ENCODE results near the gene DENND1B. TPM values are rescaled to one million over a fixed set of nuclear protein-coding genes. Genes with fewer than 3 reads are reported as not detected.
A peak's percentile ranks its signal among the peaks of the same experiment; 100 is the strongest.
"Not testable (repeated sequence)": the region's sequence is repeated elsewhere in the genome, so short reads cannot be mapped to it uniquely, and the experiment has no call there.

The DENND1B gene
- total and polyA plus RNA-seq, 2 experiments from 2014 or later = 3.7 to 18.6 TPM

DNA sequence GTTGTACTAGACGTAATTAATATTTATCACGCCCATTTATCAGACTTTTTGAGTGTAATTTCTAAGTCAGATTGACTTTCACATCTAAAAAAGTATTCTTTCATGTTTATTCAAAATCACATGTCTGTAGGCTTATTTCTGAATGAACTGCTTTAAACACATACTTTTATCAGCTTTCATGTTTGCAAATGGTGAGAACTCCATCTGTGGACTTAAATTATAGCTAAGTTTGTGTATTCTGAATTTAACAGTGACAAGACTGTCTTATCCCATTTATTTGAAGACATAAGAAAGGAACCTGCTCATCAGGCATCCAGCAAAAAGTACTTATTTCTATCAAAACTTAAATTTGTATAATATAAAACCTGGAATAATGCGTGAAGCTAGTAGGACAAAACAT is 69.3 kb downstream of the DENND1B start:
- Histone ChIP-seq H3K79me2 (peaks cover 2% of the 10 kb centered on the region), H3K4me3 (no peak overlapping the region), H3K36me3 (replicated peaks; ENCODE audit: insufficient read depth, low read depth) (no peaks in the 10 kb centered on the region), H2AFZ (no peak overlapping the region), H3K4me2 (no peak overlapping the region), H4K20me1 (ENCODE audit: insufficient read depth, poor library complexity, severe bottlenecking) (no peaks in the 10 kb centered on the region), H3K27ac (no peak overlapping the region), H3K9me3 (ENCODE audit: low read depth) (no peaks in the 10 kb centered on the region), H3K4me1 (ENCODE audit: insufficient read depth) (no peaks in the 10 kb centered on the region), H3K27me3 (no peaks in the 10 kb centered on the region), H3K9me2 (replicated peaks; ENCODE audit: insufficient read depth) (no peaks in the 10 kb centered on the region)
- no peak for DNase-seq (ENCODE audit: low spot score)
- no peak for TF ChIP-seq EZH2phosphoT487 (IDR thresholded peaks at IDR 0.05; ENCODE audit: low read depth, severe bottlenecking, unreplicated experiment)
- 99% methylated on average over 3 of the region's 3 CpGs for WGBS (ENCODE audit: low lambda C conversion rate, missing lambda C conversion rate)

GRCh38 chr1:197700688-197701087 is 74.6 kb downstream of the DENND1B start:
- WGBS (ENCODE audit: low lambda C conversion rate, missing lambda C conversion rate) = 87% methylated on average over 4 of the region's 4 CpGs
- DNase-seq (ENCODE audit: low spot score); H3K9me2 ChIP-seq (replicated peaks; ENCODE audit: insufficient read depth); H3K36me3 ChIP-seq (replicated peaks; ENCODE audit: insufficient read depth, low read depth); H2AFZ ChIP-seq; H3K4me1 ChIP-seq (ENCODE audit: insufficient read depth); H3K79me2 ChIP-seq; H3K4me2 ChIP-seq; H3K9me3 ChIP-seq (ENCODE audit: low read depth); H3K4me3 ChIP-seq; H4K20me1 ChIP-seq (ENCODE audit: insufficient read depth, poor library complexity, severe bottlenecking); H3K27ac ChIP-seq; H3K27me3 ChIP-seq: not testable (repeated sequence)

- no peaks in the 10 kb centered on the region for H4K20me1 ChIP-seq (ENCODE audit: insufficient read depth, poor library complexity, severe bottlenecking)
- no peak overlapping the region for H2AFZ ChIP-seq
- WGBS (ENCODE audit: low lambda C conversion rate, missing lambda C conversion rate) = 90% methylated on average over 2 of the region's 2 CpGs
- H3K36me3 ChIP-seq (replicated peaks; ENCODE audit: insufficient read depth, low read depth) = no peaks in the 10 kb centered on the region
- no peaks in the 10 kb centered on the region for H3K9me3 ChIP-seq (ENCODE audit: low read depth)
- TF ChIP-seq, protein P1, sequence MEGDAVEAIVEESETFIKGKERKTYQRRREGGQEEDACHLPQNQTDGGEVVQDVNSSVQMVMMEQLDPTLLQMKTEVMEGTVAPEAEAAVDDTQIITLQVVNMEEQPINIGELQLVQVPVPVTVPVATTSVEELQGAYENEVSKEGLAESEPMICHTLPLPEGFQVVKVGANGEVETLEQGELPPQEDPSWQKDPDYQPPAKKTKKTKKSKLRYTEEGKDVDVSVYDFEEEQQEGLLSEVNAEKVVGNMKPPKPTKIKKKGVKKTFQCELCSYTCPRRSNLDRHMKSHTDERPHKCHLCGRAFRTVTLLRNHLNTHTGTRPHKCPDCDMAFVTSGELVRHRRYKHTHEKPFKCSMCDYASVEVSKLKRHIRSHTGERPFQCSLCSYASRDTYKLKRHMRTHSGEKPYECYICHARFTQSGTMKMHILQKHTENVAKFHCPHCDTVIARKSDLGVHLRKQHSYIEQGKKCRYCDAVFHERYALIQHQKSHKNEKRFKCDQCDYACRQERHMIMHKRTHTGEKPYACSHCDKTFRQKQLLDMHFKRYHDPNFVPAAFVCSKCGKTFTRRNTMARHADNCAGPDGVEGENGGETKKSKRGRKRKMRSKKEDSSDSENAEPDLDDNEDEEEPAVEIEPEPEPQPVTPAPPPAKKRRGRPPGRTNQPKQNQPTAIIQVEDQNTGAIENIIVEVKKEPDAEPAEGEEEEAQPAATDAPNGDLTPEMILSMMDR (IDR thresholded peaks at IDR 0.05; ENCODE audit: poor library complexity) = no peak
- TF ChIP-seq EZH2 (IDR thresholded peaks at IDR 0.05; ENCODE audit: borderline replicate concordance) (no peak), EZH2phosphoT487 (IDR thresholded peaks at IDR 0.05; ENCODE audit: low read depth, severe bottlenecking, unreplicated experiment) (no peak)
- no peaks in the 10 kb centered on the region for H3K27me3 ChIP-seq
- peaks cover 3% of the 10 kb centered on the region for H3K79me2 ChIP-seq
- H3K4me1 ChIP-seq (ENCODE audit: insufficient read depth) = no peaks in the 10 kb centered on the region
- no peak overlapping the region for H3K4me3 ChIP-seq
- DNase-seq (ENCODE audit: low spot score) = no peak
- H3K4me2 ChIP-seq = no peak overlapping the region
- H3K27ac ChIP-seq = no peak overlapping the region
- H3K9me2 ChIP-seq (replicated peaks; ENCODE audit: insufficient read depth) = no peaks in the 10 kb centered on the region
These were observed 78.9 kb downstream of the DENND1B start for GRCh38 chr1:197696372-197696771.

GRCh38 chr1:197695961-197696360 is 79.3 kb downstream of the DENND1B start:
- Histone ChIP-seq H3K27me3 (no peaks in the 10 kb centered on the region), H3K79me2 (peaks cover 3% of the 10 kb centered on the region), H3K4me2 (no peak overlapping the region), H3K9me3 (ENCODE audit: low read depth) (no peaks in the 10 kb centered on the region), H3K4me3 (no peak overlapping the region), H3K27ac (no peak overlapping the region), H2AFZ (no peak overlapping the region), H3K4me1 (ENCODE audit: insufficient read depth) (no peaks in the 10 kb centered on the region), H3K36me3 (replicated peaks; ENCODE audit: insufficient read depth, low read depth) (no peaks in the 10 kb centered on the region), H4K20me1 (ENCODE audit: insufficient read depth, poor library complexity, severe bottlenecking) (no peaks in the 10 kb centered on the region), H3K9me2 (replicated peaks; ENCODE audit: insufficient read depth) (no peaks in the 10 kb centered on the region)
- DNase-seq (ENCODE audit: low spot score) = no peak
- TF ChIP-seq EZH2 (IDR thresholded peaks at IDR 0.05; ENCODE audit: borderline replicate concordance) (no peak), EZH2phosphoT487 (IDR thresholded peaks at IDR 0.05; ENCODE audit: low read depth, severe bottlenecking, unreplicated experiment) (no peak)
- TF ChIP-seq, protein P1 (IDR thresholded peaks at IDR 0.05; ENCODE audit: poor library complexity) = no peak

DNA sequence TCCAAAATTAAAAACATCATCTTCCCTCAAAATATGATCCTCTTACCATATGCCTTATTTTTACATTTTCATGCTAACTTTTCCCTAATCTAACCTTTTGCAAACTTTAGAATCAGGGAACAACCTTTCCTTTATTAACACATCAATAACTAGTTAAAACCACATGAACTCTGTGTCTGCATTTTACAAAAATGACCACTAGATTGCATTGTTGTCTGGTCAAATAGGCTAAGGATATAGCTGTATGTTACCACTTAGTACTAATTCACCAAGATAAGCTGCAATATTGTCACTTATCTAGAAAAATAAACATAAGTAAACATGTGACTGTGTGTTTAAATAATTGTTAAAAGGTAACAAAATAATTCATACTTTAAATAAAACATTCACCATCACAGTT is 82.3 kb downstream of the DENND1B start:
- Histone ChIP-seq H3K9me2 (replicated peaks; ENCODE audit: insufficient read depth) (no peaks in the 10 kb centered on the region), H3K36me3 (replicated peaks; ENCODE audit: insufficient read depth, low read depth) (no peaks in the 10 kb centered on the region), H3K4me1 (ENCODE audit: insufficient read depth) (no peaks in the 10 kb centered on the region), H3K79me2 (no peaks in the 10 kb centered on the region), H4K20me1 (ENCODE audit: insufficient read depth, poor library complexity, severe bottlenecking) (no peaks in the 10 kb centered on the region), H3K27me3 (no peaks in the 10 kb centered on the region), H2AFZ (no peak overlapping the region), H3K27ac (no peak overlapping the region), H3K4me2 (no peak overlapping the region), H3K4me3 (no peak overlapping the region), H3K9me3 (ENCODE audit: low read depth) (peaks cover 8% of the 10 kb centered on the region)
- DNase-seq (ENCODE audit: low spot score) = no peak
- no peak for TF ChIP-seq EZH2 (IDR thresholded peaks at IDR 0.05; ENCODE audit: borderline replicate concordance)
- TF ChIP-seq, protein P1 (IDR thresholded peaks at IDR 0.05; ENCODE audit: poor library complexity) = peak; percentile 37
